SK-N-SH (cell line): ENCODE measurements around the gene CCSER1. TPM values are rescaled to one million over a fixed set of nuclear protein-coding genes. Genes with fewer than 3 reads are reported as not detected.

Experiments used
- CTCF ChIA-PET: fragments of 300-600, 350-600 bp; formaldehyde crosslinking; extraction: SDS; loops from one replicate; lab custom pipeline; 2021; lab: Yijun Ruan, JAX
- POLR2A ChIA-PET: fragments of 350-600 bp; sonication (Branson Sonifier 250); formaldehyde crosslinking; extraction: SDS; loops from one replicate; lab custom pipeline; 2020; ENCODE audit warnings: antibody characterized with exemption, inconsistent platforms; lab: Yijun Ruan, JAX
- DNase-seq: peaks from one replicate; pipeline ENCODE4 v3.0.0; 2012
- H2AFZ ChIP-seq: fragments of 200-600 bp; sonication (generic); 2 replicates; pipeline ENCODE4 v1.8.1; 2016; ENCODE audit warnings: antibody characterized with exemption, mild to moderate bottlenecking, low read depth
- H3F3A ChIP-seq: fragments of 200-600 bp; sonication (generic); replicated peaks from 2 replicates; pipeline ENCODE3; 2016; ENCODE audit warnings: antibody characterized with exemption, mild to moderate bottlenecking; ENCODE audit not compliant: insufficient read depth
- H3K27ac ChIP-seq, 2 experiments: fragments of 200-500 bp in 1 of 2; fragments of 200-600 bp in 1 of 2; sonication (Bioruptor generic) in 1 of 2; sonication (generic), shearing (Covaris generic) in 1 of 2; 2 replicates each; pipeline versions ENCODE4 v1.5.1 to v1.6.1; 2014 to 2016; ENCODE audit warnings: low read depth in 2 of 2, inconsistent platforms in 1 of 2, low read length in 1 of 2, mild to moderate bottlenecking in 1 of 2, mixed read lengths in 1 of 2
- H3K27me3 ChIP-seq: fragments of 200-600 bp; sonication (generic), shearing (Covaris generic); 2 replicates; pipeline ENCODE4 v1.6.1; 2016; ENCODE audit warnings: mixed run types; ENCODE audit not compliant: insufficient read depth
- H3K36me3 ChIP-seq, 2 experiments: fragments of 200-500 bp in 1 of 2; fragments of 200-600 bp in 1 of 2; sonication (Bioruptor generic) in 1 of 2; sonication (generic) in 1 of 2; replicated peaks in 1 of 2; 2 replicates each; pipeline versions ENCODE3 to v1.5.1; 2014 to 2016; ENCODE audit warnings: low read length in 1 of 2, mild to moderate bottlenecking in 1 of 2; ENCODE audit not compliant: insufficient read depth in 2 of 2, control insufficient read depth in 1 of 2
- H3K4me1 ChIP-seq, 2 experiments: fragments of 200-500 bp in 1 of 2; fragments of 200-600 bp in 1 of 2; sonication (Bioruptor generic) in 1 of 2; sonication (generic), shearing (Covaris generic) in 1 of 2; 2 replicates each; pipeline versions ENCODE4 v1.5.1 to v1.6.1; 2014 to 2016; ENCODE audit warnings: low read depth in 1 of 2, low read length in 1 of 2, mixed run types in 1 of 2; ENCODE audit not compliant: insufficient read depth in 2 of 2, control insufficient read depth in 1 of 2
- H3K4me2 ChIP-seq: fragments of 200-600 bp; sonication (generic), shearing (Covaris generic); 2 replicates; pipeline ENCODE4 v1.6.1; 2017; ENCODE audit warnings: mixed run types
- H3K4me3 ChIP-seq, 2 experiments: fragments of 200-500 bp in 1 of 2; fragments of 200-600 bp in 1 of 2; sonication (Bioruptor generic) in 1 of 2; sonication (generic), shearing (Covaris generic) in 1 of 2; 2 replicates each; pipeline versions ENCODE4 v1.5.1 to v1.8.1; 2014 to 2016; ENCODE audit warnings: low read depth in 2 of 2, inconsistent platforms in 1 of 2, low read length in 1 of 2, mild to moderate bottlenecking in 1 of 2, mixed read lengths in 1 of 2, moderate library complexity in 1 of 2
- H3K79me2 ChIP-seq: fragments of 200-600 bp; sonication (generic); 2 replicates; pipeline ENCODE4 v1.8.1; 2017; ENCODE audit warnings: mild to moderate bottlenecking; ENCODE audit not compliant: insufficient read depth
- H3K9ac ChIP-seq: fragments of 200-600 bp; sonication (generic); 2 replicates; pipeline ENCODE4 v1.6.1; 2017; ENCODE audit warnings: mixed run types
- H3K9me2 ChIP-seq: fragments of 200-600 bp; sonication (generic); 2 replicates; pipeline ENCODE4 v1.6.1; 2017; ENCODE audit warnings: mixed run types
- H3K9me3 ChIP-seq: fragments of 200-600 bp; sonication (generic); 2 replicates; pipeline ENCODE4 v1.6.1; 2017; ENCODE audit warnings: mixed run types, mild to moderate bottlenecking, moderate library complexity
- H4K20me1 ChIP-seq: fragments of 200-600 bp; sonication (generic); 2 replicates; pipeline ENCODE4 v1.6.1; 2017; ENCODE audit warnings: mild to moderate bottlenecking, mixed run types; ENCODE audit not compliant: insufficient read depth
- ELF1 ChIP-seq: IDR thresholded peaks from 2 replicates; pipeline ENCODE4 v1.4.0; 2012
- FOXJ3 ChIP-seq: sonication (generic); formaldehyde crosslinking; IDR thresholded peaks from 2 replicates; pipeline ENCODE4 v1.5.1; 2020; ENCODE audit warnings: mild to moderate bottlenecking, missing genetic modification reagents
- FOXM1 ChIP-seq: IDR thresholded peaks from 2 replicates; pipeline ENCODE4 v1.4.0; 2012; ENCODE audit warnings: low read depth, mild to moderate bottlenecking
- JUND ChIP-seq: IDR thresholded peaks from 2 replicates; pipeline ENCODE4 v1.4.0; 2012
- MEF2A ChIP-seq: IDR thresholded peaks from 2 replicates; pipeline ENCODE4 v1.4.0; 2012; ENCODE audit warnings: low read depth, borderline replicate concordance
- NFIC ChIP-seq: IDR thresholded peaks from 2 replicates; pipeline ENCODE4 v1.4.0; 2012; ENCODE audit warnings: borderline replicate concordance
- RCOR1 ChIP-seq: fragments of 150-350 bp; IDR thresholded peaks from 2 replicates; pipeline ENCODE4 v1.6.1; 2017; ENCODE audit warnings: antibody characterized with exemption, low read length
- RXRA ChIP-seq: IDR thresholded peaks from 2 replicates; pipeline ENCODE4 v1.4.0; 2012; ENCODE audit warnings: low read depth, mild to moderate bottlenecking, borderline replicate concordance
- TAF1 ChIP-seq: IDR thresholded peaks from 2 replicates; pipeline ENCODE4 v1.6.1; 2012; ENCODE audit warnings: low read depth, mild to moderate bottlenecking, low read length, moderate library complexity, borderline replicate concordance
- WGBS: methylation state at CpG from one replicate; pipeline ENCODE4 v1.1.6; 2017; ENCODE audit warnings: low lambda C conversion rate; 5-methylcytosine and 5-hydroxymethylcytosine counted together
- polyA plus RNA-seq, 3 experiments: library from polyadenylated mRNA; depleted of rRNA; stranded (reverse); fragments of >200 nt; gene quantifications; 2 replicates each; pipeline ENCODE4 v1.2.3, GENCODE V29; 2012
- TF ChIP-seq, protein P1 (sequence below): IDR thresholded peaks from 2 replicates; pipeline ENCODE4; 2012
- TF ChIP-seq, protein P2 (sequence below): fragments of 150-350 bp; IDR thresholded peaks from 2 replicates; pipeline ENCODE4 v1.6.1; 2016; ENCODE audit warnings: mild to moderate bottlenecking, low read depth, low read length
- TF ChIP-seq, protein P3 (sequence below): IDR thresholded peaks from 2 replicates; pipeline ENCODE4 v1.6.1; 2012; ENCODE audit warnings: mild to moderate bottlenecking, low read depth, low read length, moderate library complexity
- TF ChIP-seq, protein P4 (sequence below): IDR thresholded peaks from 2 replicates; pipeline ENCODE4 v1.4.0; 2012; ENCODE audit warnings: low read depth

The CCSER1 gene
- polyA plus RNA-seq, 1 of the 3 experiments (the other 2 are of a cell fraction): 0.05 TPM

DNA sequence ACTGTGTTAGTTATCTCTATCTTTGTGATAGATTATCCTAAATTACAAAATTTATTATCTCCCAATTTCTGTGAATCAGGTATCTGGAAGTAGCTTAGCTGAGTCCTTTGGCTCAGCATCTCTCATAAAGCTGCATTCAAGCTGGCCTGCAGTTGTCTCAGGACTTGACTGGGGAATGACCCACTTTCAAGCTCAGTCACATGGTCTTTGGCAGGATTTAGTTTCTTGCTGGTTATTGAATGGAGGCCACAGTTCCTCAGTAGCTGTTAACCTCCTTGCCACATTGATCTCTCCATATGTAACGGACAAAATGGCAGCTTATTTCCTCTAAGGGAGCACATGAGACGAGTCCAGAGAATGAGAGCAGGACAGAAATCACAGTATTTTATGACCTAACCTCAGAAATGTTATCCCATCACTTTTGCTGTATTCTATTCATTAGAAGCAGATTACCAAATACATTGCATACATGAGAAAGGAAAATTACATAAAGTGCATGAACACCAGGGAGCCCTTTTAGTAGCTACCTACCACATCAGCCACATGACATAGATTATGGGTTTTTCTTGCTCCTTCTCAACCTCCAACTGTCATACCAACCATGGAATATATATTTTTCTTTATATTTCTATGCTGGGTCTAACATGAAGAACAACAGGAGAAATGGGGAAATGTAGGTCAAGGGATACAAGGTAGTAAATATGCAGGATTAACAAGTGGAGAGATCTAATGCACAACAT lies 730.1 kb downstream of the CCSER1 start:
- H3K9me3 ChIP-seq: no peaks in the 10 kb centered on the region
- no peaks in the 10 kb centered on the region for H3K27me3 ChIP-seq
- peaks cover 17% of the 10 kb centered on the region for H3F3A ChIP-seq
- no peak overlapping the region for H3K9ac ChIP-seq
- ChIA-PET CTCF (interaction anchor here (1.1 to 1.2 kb wide), 2 partner anchors 16 kb away, joined by 3 read pairs; no protein-coding TSS in a partner anchor), POLR2A (no interaction called here)
- DNase-seq: no peak
- TF ChIP-seq NFIC (no peak), RCOR1 (no peak), MEF2A (no peak), FOXJ3 (no peak), ELF1 (no peak), TAF1 (no peak)
- TF ChIP-seq, protein P1, sequence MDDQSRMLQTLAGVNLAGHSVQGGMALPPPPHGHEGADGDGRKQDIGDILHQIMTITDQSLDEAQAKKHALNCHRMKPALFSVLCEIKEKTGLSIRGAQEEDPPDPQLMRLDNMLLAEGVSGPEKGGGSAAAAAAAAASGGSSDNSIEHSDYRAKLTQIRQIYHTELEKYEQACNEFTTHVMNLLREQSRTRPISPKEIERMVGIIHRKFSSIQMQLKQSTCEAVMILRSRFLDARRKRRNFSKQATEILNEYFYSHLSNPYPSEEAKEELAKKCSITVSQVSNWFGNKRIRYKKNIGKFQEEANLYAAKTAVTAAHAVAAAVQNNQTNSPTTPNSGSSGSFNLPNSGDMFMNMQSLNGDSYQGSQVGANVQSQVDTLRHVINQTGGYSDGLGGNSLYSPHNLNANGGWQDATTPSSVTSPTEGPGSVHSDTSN: no peak
- TF ChIP-seq, protein P2, sequence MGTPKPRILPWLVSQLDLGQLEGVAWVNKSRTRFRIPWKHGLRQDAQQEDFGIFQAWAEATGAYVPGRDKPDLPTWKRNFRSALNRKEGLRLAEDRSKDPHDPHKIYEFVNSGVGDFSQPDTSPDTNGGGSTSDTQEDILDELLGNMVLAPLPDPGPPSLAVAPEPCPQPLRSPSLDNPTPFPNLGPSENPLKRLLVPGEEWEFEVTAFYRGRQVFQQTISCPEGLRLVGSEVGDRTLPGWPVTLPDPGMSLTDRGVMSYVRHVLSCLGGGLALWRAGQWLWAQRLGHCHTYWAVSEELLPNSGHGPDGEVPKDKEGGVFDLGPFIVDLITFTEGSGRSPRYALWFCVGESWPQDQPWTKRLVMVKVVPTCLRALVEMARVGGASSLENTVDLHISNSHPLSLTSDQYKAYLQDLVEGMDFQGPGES: no peak
- TF ChIP-seq, protein P3, sequence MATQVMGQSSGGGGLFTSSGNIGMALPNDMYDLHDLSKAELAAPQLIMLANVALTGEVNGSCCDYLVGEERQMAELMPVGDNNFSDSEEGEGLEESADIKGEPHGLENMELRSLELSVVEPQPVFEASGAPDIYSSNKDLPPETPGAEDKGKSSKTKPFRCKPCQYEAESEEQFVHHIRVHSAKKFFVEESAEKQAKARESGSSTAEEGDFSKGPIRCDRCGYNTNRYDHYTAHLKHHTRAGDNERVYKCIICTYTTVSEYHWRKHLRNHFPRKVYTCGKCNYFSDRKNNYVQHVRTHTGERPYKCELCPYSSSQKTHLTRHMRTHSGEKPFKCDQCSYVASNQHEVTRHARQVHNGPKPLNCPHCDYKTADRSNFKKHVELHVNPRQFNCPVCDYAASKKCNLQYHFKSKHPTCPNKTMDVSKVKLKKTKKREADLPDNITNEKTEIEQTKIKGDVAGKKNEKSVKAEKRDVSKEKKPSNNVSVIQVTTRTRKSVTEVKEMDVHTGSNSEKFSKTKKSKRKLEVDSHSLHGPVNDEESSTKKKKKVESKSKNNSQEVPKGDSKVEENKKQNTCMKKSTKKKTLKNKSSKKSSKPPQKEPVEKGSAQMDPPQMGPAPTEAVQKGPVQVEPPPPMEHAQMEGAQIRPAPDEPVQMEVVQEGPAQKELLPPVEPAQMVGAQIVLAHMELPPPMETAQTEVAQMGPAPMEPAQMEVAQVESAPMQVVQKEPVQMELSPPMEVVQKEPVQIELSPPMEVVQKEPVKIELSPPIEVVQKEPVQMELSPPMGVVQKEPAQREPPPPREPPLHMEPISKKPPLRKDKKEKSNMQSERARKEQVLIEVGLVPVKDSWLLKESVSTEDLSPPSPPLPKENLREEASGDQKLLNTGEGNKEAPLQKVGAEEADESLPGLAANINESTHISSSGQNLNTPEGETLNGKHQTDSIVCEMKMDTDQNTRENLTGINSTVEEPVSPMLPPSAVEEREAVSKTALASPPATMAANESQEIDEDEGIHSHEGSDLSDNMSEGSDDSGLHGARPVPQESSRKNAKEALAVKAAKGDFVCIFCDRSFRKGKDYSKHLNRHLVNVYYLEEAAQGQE: no peak
- TF ChIP-seq, protein P4, sequence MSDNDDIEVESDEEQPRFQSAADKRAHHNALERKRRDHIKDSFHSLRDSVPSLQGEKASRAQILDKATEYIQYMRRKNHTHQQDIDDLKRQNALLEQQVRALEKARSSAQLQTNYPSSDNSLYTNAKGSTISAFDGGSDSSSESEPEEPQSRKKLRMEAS: no peak
- H3K4me1 ChIP-seq: peaks cover 0 to 13% of the 10 kb centered on the region in 2 experiments; a peak in 2 of 4 replicates
- no peak overlapping the region for H2AFZ ChIP-seq
- no peaks in the 10 kb centered on the region; the same call in 1 of the 2 replicates for H3K9me2 ChIP-seq
- 50% methylated on average over 2 of the region's 2 CpGs for WGBS
- H3K79me2 ChIP-seq: no peaks in the 10 kb centered on the region
- no peaks in the 10 kb centered on the region for H4K20me1 ChIP-seq
- no peaks in the 10 kb centered on the region for H3K36me3 ChIP-seq
- no peak overlapping the region for H3K4me2 ChIP-seq
- H3K4me3 ChIP-seq: no peak overlapping the region
- H3K27ac ChIP-seq: no peak overlapping the region

DNA sequence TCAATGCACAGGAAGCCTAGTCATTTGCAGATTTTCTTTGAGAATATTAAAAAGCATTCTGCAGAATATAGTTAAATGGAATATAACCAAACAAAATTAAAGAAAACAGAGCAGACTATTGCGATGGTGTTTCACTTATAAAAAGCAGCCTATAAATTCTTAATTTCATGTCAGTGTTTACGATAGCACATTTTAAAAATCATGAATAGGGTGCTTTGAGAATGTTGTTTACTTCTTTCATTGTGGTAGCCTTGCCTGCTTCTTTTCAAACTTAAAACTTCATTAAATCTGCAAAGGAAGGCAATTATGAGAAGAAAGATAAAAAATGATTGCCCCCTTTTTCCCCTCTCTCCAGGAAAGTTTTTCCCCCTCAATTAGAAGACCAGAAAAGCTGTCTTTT lies 748.6 kb downstream of the CCSER1 start:
- H3K27ac ChIP-seq: no peak overlapping the region
- no peak for TF ChIP-seq JUND
- no peak for TF ChIP-seq FOXM1
- TF ChIP-seq, protein P3: no peak
- no peak for TF ChIP-seq RXRA
- no peak overlapping the region for H3K4me3 ChIP-seq
- H4K20me1 ChIP-seq: no peaks in the 10 kb centered on the region
- H3K9me2 ChIP-seq: no peaks in the 10 kb centered on the region
- H3K79me2 ChIP-seq: no peaks in the 10 kb centered on the region
- no peaks in the 10 kb centered on the region for H3K9me3 ChIP-seq
- ChIA-PET CTCF (no interaction called here), POLR2A (no interaction called here)
- no peaks in the 10 kb centered on the region for H3K36me3 ChIP-seq
- no peak overlapping the region for H2AFZ ChIP-seq
- no peaks in the 10 kb centered on the region for H3F3A ChIP-seq
- WGBS: 77% methylated on average over 2 of the region's 2 CpGs
- H3K4me2 ChIP-seq: no peak overlapping the region
- no peak overlapping the region for H3K9ac ChIP-seq
- no peaks in the 10 kb centered on the region for H3K27me3 ChIP-seq
- H3K4me1 ChIP-seq: no peaks in the 10 kb centered on the region; a peak in 1 of 4 replicates
- DNase-seq: no peak
